Effector CD4-positive, alpha-beta T cell (primary cell): ENCODE measurements around the gene FMN2.
"Not testable (repeated sequence)": the region's sequence is repeated elsewhere in the genome, so short reads cannot be mapped to it uniquely, and the experiment has no call there.

Source experiments
- DNase-seq: peaks from one replicate; pipeline ENCODE4 v3.0.0-alpha.2; 2020

FMN2 gene

GRCh38 chr1:240264494-240264893 is 172.8 kb downstream of the FMN2 start:
- not testable (repeated sequence) for DNase-seq

- DNase-seq = no peak
These were observed 179.4 kb downstream of the FMN2 start for GRCh38 chr1:240271081-240271480.

GRCh38 chr1:240274569-240274968 is 182.9 kb downstream of the FMN2 start:
- DNase-seq = no peak

GRCh38 chr1:240275219-240275618 is 183.5 kb downstream of the FMN2 start:
- DNase-seq = not testable (repeated sequence)

- no peak for DNase-seq
These were observed 186.4 kb downstream of the FMN2 start for GRCh38 chr1:240278082-240278481.

- DNase-seq = no peak
These were observed 189.1 kb downstream of the FMN2 start for GRCh38 chr1:240280560-240281322.

- no peak for DNase-seq
These were observed 190.6 kb downstream of the FMN2 start for GRCh38 chr1:240282061-240282830.

GRCh38 chr1:240284656-240285414 is 193.2 kb downstream of the FMN2 start:
- DNase-seq = no peak

GRCh38 chr1:240285540-240285939 is 193.9 kb downstream of the FMN2 start:
- DNase-seq = no peak

GRCh38 chr1:240287722-240288121 is 196.0 kb downstream of the FMN2 start:
- DNase-seq = no peak

GRCh38 chr1:240293706-240294105 is 202.0 kb downstream of the FMN2 start:
- no peak for DNase-seq

- no peak for DNase-seq
These were observed 202.9 kb downstream of the FMN2 start for GRCh38 chr1:240294566-240294965.

GRCh38 chr1:240295811-240296210 is 204.1 kb downstream of the FMN2 start:
- DNase-seq = no peak

GRCh38 chr1:240304466-240304865 is 212.8 kb downstream of the FMN2 start:
- no peak for DNase-seq

- DNase-seq = no peak
These were observed 215.0 kb downstream of the FMN2 start for GRCh38 chr1:240306673-240307072.

GRCh38 chr1:240308096-240308495 is 216.4 kb downstream of the FMN2 start:
- no peak for DNase-seq

- DNase-seq = no peak
These were observed 218.1 kb downstream of the FMN2 start for GRCh38 chr1:240309769-240310168.

- DNase-seq = no peak
These were observed 218.7 kb downstream of the FMN2 start for GRCh38 chr1:240310226-240310925.

- DNase-seq = no peak
These were observed 221.2 kb downstream of the FMN2 start for GRCh38 chr1:240312872-240313271.

- no peak for DNase-seq
These were observed 223.4 kb downstream of the FMN2 start for GRCh38 chr1:240314845-240315801.

GRCh38 chr1:240319998-240320397 is 228.3 kb downstream of the FMN2 start:
- no peak for DNase-seq

- DNase-seq = no peak
These were observed 229.0 kb downstream of the FMN2 start for GRCh38 chr1:240320659-240321058.
